NCI-H345 treated with DMSO at 0.1 percent for 48 hours (cell line): ENCODE data around the gene NECAB3.
"Not testable (repeated sequence)": the region's sequence is repeated elsewhere in the genome, so short reads cannot be mapped to it uniquely, and the experiment has no call there.

ENCODE experiments used
- DNase-seq: peaks from one replicate; lab custom pipeline; 2025; ENCODE audit not compliant: unreplicated experiment; lab: John Stamatoyannopoulos, UW

NECAB3 gene

DNA sequence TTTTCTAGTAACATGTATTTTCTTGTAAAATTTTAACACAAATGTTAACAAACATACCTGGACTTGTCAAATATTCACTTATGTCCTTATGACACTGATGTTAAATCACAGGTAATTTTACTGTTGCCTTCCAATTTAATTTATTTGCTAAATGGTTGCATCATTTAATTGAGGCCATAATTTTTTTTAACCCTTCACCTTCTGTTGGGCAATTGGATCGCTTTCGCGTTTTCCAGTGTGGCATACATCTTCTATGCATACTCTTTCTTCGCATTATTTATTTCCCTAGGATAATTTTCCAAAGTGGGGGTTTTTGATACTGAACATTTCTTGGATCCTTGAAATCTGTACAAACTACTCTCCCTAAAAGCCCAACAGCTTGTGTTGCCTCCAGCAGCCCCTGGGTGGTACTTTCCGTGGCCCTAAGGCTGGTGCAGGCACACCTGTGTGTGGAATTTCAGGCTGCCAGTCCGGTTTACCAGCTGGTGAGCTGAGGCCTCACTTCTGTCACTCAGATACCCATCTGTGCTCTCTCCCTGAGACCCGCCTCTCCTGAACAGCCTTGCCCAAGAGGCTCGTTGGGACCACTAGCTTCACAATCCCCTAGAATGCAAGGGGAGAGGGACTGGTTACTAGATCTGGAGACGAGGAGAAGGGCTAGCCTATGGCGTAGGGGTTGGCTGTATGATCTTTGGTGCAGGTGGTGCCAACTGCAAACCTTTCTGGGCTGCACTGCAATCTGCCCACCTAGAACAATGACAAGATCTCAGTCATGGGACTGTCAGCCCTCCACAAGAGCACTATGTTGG is 23.3 kb downstream of the NECAB3 start:
- peak; percentile 58 for DNase-seq

- DNase-seq: no peak
Measured at GRCh38 chr20:33650111-33650752, 24.0 kb downstream of the NECAB3 start.

GRCh38 chr20:33649201-33649681 is 25.0 kb downstream of the NECAB3 start:
- DNase-seq: no peak

DNA sequence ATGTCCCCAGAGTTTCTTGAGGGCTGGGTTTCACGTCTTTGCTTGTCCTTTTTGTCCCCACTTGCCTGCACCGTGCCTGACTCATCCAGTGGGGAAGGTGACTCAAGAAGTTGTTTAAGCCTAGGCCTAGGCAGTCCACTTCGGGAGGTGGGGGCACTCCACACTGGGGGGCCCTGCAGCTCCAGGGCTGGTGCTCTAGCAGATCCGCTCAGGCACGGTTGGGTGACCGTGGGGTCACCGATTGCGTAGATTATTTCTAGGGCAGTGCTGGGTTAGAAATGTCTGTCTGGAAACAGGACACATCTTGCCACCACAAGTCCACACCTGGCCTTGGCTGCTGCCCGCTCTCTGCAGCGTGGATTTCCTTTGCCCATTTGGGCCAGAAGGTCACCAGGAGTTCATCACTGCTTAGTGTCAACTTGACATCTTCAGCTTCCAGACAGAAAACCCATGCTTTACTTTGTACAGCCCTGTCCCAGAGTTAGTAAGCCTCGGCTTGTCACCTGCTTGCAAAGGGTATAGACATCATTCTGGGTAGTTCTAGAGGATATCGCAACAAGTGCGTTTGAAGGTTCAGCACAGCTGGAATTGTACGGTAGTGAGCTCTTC is 25.7 kb downstream of the NECAB3 start:
- no peak for DNase-seq

- DNase-seq: no peak
Measured at GRCh38 chr20:33647603-33648395, 26.4 kb downstream of the NECAB3 start.

DNA sequence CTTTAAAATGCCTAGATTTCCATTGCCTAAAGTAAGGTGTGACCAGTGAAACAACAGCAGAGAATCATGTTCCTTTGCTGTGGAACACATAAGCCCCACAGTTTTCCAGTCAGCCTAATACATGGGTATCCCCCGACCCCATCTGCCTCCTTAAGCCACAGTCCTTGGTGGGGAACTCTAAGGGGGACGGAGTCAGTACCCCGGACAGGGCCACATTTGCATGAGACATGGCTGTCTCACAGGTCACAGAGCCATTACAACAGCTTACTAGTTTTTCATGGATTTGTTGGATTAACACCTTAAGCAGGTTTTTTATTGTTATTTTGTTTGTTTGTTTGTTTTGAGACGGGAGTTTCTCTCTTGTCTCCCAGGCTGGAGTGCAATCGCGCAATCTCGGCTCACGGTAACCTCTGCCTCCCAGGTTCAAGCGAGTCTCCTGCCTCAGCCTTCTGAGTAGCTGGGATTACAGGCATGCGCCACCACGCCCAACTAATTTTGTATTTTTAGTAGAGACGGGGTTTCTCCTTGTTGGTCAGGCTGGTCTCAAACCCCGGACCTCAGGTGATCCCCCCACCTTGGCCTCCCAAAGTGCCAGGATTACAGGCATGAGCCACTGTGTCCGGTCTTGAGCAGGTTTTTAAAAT is 27.1 kb downstream of the NECAB3 start:
- DNase-seq: not testable (repeated sequence)

- no peak for DNase-seq
Measured at GRCh38 chr20:33646191-33646590, 28.0 kb downstream of the NECAB3 start.

DNA sequence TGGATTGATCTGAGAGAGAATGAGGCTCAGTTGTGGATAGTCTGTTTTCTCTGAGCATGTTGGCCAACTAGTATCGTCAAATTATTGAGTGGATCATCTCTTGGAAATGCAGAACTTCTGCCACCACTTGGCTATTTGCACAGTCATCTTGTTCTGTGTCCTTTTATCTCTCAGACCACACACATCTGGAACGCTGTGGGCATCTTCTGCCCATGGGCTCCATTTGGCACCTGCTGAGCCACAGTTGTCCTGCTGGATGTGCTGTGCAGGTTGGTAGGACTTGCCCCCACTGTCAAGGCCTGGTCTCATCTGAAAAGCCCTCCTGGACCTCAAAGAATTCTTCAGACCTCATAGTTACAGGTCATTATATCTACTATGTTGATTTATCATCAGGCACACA is 28.8 kb downstream of the NECAB3 start:
- no peak for DNase-seq

- DNase-seq: no peak
Measured at GRCh38 chr20:33645072-33645358, 29.2 kb downstream of the NECAB3 start.

DNA sequence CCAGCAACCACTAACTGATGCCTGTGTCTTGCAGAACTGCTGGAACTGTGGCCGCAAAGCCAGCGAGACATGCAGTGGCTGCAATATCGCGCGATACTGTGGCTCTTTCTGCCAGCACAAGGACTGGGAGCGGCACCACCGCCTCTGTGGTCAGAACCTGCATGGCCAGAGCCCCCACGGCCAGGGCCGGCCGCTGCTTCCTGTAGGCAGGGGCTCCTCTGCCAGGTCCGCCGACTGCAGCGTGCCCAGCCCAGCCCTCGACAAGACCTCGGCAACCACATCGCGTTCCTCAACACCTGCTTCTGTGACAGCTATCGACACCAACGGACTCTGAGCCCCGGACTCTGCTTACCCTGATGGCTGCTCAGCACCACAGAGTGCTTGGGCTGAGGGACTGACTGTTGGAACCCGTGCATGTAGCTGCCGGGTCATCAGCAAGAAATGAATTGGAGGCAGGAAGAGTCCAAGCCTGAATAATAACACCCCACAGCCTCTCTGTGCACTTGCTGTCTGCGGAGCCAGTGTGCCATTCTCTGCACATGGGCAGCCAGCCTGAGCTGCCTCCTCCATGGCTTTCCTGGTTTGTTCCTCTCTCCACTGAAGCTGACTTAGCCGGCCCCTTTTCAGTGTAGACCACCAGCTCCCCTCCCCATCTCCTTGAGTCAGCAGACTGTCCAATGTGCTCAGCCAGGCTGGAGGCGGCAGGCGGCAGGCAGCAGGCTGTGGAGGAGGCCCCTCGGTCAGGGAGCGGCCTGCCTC is 29.7 kb downstream of the NECAB3 start:
- DNase-seq: no peak

GRCh38 chr20:33640287-33640686 is 33.9 kb downstream of the NECAB3 start:
- DNase-seq: no peak

- no peak for DNase-seq
Measured at GRCh38 chr20:33636776-33637175, 37.5 kb downstream of the NECAB3 start.

DNA sequence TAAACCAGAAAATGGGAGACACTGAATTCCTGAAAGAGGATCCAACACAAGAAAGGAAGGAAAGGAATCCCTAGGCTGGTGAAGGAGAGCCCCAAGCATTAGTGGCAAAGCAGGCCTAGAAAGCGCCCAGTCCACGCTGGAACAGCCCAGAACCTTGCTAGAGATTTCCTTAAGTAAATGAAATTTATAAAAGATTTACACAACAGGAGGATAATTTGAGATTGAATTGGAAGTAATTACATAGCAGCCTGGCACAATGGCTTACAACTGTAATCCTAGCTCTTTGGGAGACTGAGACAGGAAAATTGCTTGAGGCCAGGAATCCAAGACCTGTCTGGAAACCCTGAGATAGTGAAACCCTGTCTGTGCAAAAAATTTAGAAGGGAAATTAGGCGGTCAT is 38.9 kb downstream of the NECAB3 start:
- DNase-seq: no peak

DNA sequence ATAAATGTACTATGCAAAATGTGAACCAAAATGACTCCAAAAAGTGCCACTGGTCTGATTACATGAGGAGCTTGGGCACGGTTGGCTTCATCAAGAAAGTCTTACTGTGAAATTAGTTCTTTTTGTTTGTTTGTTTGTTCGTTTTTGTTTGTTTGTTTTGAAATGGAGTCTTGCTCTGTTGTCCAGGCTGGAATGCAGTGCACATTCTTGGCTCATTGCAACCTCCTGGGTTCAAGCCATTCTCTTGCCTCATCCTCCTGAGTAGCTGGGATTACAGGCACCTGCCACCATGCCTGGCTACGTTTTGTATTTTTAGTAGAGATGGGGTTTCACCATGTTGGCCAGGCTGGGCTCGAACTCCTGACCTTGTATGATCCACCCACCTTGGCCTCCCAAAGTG is 42.3 kb downstream of the NECAB3 start:
- DNase-seq: not testable (repeated sequence)

GRCh38 chr20:33630507-33630906 is 43.7 kb downstream of the NECAB3 start:
- no peak for DNase-seq

DNA sequence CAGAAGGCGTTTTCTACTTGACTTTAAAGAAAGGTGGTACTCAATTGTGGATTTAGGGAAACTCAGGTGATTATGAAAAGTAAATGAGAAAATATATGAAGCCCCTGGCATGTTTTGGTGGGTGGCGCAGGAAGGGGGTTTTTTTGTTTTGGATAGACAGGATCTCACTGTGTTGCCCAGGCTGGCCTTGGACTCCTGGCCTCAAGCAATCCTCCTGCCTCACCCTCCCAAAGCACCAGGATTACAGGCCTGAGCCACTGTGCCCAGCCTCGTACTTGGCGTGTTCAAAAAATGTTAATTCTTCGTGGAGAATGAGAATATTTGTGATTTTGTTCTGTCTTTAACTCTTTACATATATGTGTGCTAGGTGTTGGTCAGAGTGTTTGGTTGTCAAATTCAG is 44.2 kb downstream of the NECAB3 start:
- DNase-seq: no peak

DNA sequence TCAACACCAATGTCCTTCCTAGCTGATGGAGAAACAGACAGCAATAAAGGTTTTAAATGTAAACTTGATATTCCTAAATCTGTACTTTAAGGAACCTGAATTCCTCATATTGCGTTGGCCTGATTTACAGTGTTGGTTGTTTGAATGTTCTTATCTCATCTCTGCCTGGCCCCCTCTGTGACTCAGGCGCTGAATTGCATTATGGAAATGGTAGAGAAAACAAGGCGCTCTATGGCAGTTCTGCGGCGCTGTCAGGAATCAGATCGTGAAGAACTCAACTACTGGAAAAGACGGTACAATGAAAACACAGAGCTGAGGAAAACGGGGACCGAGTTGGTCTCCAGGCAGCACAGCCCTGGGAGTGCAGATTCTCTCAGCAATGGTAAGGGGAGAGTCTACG is 44.7 kb downstream of the NECAB3 start:
- DNase-seq: no peak

DNA sequence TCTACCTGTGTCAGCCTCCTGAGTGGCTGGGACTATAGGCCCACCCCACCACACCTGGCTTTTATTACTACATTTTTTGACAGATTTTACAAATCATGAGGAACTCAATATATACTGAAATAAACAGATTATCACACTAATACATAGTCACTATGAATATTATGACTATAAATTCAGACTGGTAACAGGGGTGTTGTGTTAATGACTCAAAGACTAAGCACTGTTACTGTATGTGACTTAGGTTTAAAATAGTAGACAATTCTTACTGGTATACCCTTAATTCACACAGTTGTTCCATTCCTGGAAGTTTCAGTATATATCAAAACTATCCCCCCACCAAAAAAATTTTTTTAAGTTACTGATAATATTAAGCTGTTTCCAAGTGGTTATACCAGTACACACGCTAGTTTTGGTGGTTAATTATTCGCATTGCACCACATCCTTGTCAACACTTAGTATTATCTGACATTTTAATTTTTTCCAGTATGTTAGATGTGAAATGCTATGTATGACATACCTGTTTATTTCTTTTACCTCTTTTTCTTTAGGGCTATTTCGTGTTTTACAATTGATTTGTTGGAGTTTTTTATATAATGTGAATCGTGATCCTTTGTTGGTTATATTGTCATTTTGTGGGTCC is 46.5 kb downstream of the NECAB3 start:
- no peak for DNase-seq

- no peak for DNase-seq
Measured at GRCh38 chr20:33626190-33626589, 48.0 kb downstream of the NECAB3 start.

DNA sequence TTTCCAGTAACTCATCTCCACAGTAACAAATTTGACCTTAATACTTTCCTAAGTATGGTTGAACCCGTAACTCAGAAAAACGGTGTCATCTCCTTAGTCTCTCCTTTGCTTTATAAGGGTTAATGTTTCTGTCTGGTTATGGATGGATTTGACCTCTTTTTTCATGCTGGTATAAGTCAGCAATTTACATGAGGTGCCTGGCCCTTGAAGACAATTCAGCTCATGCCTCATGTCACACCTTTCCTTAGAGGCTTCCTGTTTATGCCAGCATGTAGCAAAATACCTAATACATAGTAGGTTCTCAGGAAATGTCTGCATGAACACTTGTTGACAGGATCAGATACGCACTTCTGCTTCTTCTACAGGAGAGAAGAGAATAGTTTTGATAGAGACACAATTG is 49.8 kb downstream of the NECAB3 start:
- no peak for DNase-seq
